K562 (cell line): ENCODE results near the gene F13B. TPM values are rescaled to one million over a fixed set of nuclear protein-coding genes. Genes with fewer than 3 reads are reported as not detected.

ENCODE experiments used
- C11orf30 ChIP-seq: fragments of 450-650 bp; IDR thresholded peaks from 2 replicates; pipeline ENCODE4 v1.6.1; 2016; ENCODE audit warnings: low read depth, mild to moderate bottlenecking
- CEBPB ChIP-seq: fragments of 450-650 bp; IDR thresholded peaks from 2 replicates; pipeline ENCODE4 v1.6.1; 2016; ENCODE audit warnings: missing genetic modification characterization, missing compliant biosample characterization
- GATAD2B ChIP-seq: fragments of 450-650 bp; IDR thresholded peaks from 2 replicates; pipeline ENCODE4 v1.6.1; 2017; ENCODE audit warnings: mild to moderate bottlenecking, borderline replicate concordance
- MAFG ChIP-seq: fragments of 450-650 bp; conservative IDR thresholded peaks from 2 replicates; pipeline ENCODE4 v1.6.1; 2016; ENCODE audit warnings: missing genetic modification characterization, missing compliant biosample characterization
- NR2C1 ChIP-seq, 2 experiments: fragments of 450-650 bp; IDR thresholded peaks; 2 replicates each; pipeline ENCODE4 v1.6.1; 2017; ENCODE audit warnings: mild to moderate bottlenecking in 2 of 2, antibody characterized with exemption in 1 of 2, inconsistent platforms in 1 of 2, missing compliant biosample characterization in 1 of 2, missing genetic modification characterization in 1 of 2
- RBM25 ChIP-seq: fragments of 200-400 bp; formaldehyde crosslinking; IDR thresholded peaks from 2 replicates; pipeline ENCODE4 v1.6.1; 2018; ENCODE audit warnings: low read length, low read depth, moderate library complexity; ENCODE audit not compliant: severe bottlenecking
- ZNF311 ChIP-seq: fragments of 250-450 bp; sonication (Bioruptor Pico); IDR thresholded peaks from 2 replicates; pipeline ENCODE4 v1.4.0; 2020; ENCODE audit warnings: mild to moderate bottlenecking, moderate library complexity
- ZNF584 ChIP-seq: fragments of 200-800 bp; sonication (Bioruptor generic); IDR thresholded peaks from 2 replicates; pipeline ENCODE4 v1.6.1; 2016; ENCODE audit warnings: low read depth, mild to moderate bottlenecking, missing genetic modification characterization, missing compliant biosample characterization
- polyA plus RNA-seq, 8 experiments: library from polyadenylated mRNA; depleted of rRNA in 4 of 8; stranded (reverse) in 5 of 8; unstranded in 3 of 8; fragments of >200 nt; fragmentation: Nextera tagmentation in 2 of 8; fragmentation: Illumina TruSeq in 1 of 8; extraction: Ambion mirVana in 2 of 8; extraction: Trizol in 1 of 8; gene quantifications; 2 replicates each; pipeline versions ENCODE4 v1.2.1 to v1.2.3, GENCODE V29; 2011 to 2014; ENCODE audit warnings: inconsistent platforms in 1 of 8, missing spikeins in 1 of 8
- total RNA-seq, 7 experiments: library from RNA; depleted of rRNA in 6 of 7; stranded (reverse); fragments of >200 nt in 6 of 7; fragmentation: Illumina TruSeq in 2 of 7; extraction: Trizol in 2 of 7; gene quantifications; 2 replicates each; pipeline versions ENCODE4 v1.2.1 to v1.2.3, GENCODE V29; 2011 to 2021; ENCODE audit warnings: low replicate concordance in 1 of 7
- TF ChIP-seq, protein P1 (sequence below): fragments of 250-450 bp; sonication (Bioruptor Pico); IDR thresholded peaks from 2 replicates; pipeline ENCODE4 v1.8.0; 2021; ENCODE audit warnings: moderate library complexity, mild to moderate bottlenecking, inconsistent platforms
- TF ChIP-seq, protein P2 (sequence below): sonication (generic); formaldehyde crosslinking; IDR thresholded peaks from 2 replicates; pipeline ENCODE4 v1.8.0; 2022; ENCODE audit warnings: mild to moderate bottlenecking, missing genetic modification reagents

F13B gene
- total and polyA plus RNA-seq, 9 of the 15 experiments (the other 6 are each of a cell fraction or from before 2014, with no cell fraction given): not detected

DNA sequence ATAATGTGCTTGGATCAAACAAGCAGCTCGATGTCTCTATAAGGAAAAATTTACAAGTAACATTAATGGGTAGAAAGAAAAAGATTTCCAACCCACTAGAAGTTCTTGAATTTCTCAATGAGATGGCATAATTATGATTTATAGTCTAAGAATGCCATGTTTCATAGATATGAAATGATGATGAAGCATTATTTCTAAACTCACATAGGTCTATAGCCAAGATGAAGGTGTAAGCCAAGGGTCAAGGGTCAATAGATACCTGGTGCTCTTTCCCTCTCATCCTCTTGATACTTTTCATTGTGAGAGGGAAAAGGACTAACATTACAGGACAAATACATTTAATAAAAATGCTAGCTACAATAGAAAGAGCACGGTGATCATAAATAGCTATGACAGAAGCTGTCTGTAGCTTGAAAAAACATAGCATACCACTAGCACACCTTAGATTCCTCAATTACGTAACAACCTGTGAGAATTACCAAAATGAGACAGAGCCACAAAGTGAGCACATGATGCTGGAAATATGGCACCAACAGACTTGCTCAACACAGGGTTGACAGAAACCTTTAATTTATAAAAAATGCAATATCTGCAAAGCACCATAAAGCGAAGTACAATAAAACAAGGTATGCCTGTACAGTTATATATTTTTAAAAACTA is 26.3 kb upstream of the F13B start (continued):
- TF ChIP-seq ZNF311 (CRISPR knock-in tag) (no peak), RBM25 (no peak), C11orf30 (peak; percentile 67), CEBPB (tag) (peak; percentile 38; the same call in 1 of the 2 replicates), NR2C1 (IDR thresholded peaks at IDR 0.05) (no peak), NR2C1 (tag; IDR thresholded peaks at IDR 0.05) (no peak), ZNF584 (CRISPR knock-in tag) (no peak), MAFG (tag) (peak; percentile 60), GATAD2B (no peak)
- TF ChIP-seq, protein P1, sequence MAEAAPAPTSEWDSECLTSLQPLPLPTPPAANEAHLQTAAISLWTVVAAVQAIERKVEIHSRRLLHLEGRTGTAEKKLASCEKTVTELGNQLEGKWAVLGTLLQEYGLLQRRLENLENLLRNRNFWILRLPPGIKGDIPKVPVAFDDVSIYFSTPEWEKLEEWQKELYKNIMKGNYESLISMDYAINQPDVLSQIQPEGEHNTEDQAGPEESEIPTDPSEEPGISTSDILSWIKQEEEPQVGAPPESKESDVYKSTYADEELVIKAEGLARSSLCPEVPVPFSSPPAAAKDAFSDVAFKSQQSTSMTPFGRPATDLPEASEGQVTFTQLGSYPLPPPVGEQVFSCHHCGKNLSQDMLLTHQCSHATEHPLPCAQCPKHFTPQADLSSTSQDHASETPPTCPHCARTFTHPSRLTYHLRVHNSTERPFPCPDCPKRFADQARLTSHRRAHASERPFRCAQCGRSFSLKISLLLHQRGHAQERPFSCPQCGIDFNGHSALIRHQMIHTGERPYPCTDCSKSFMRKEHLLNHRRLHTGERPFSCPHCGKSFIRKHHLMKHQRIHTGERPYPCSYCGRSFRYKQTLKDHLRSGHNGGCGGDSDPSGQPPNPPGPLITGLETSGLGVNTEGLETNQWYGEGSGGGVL (CRISPR knock-in tag): no peak
- TF ChIP-seq, protein P2, sequence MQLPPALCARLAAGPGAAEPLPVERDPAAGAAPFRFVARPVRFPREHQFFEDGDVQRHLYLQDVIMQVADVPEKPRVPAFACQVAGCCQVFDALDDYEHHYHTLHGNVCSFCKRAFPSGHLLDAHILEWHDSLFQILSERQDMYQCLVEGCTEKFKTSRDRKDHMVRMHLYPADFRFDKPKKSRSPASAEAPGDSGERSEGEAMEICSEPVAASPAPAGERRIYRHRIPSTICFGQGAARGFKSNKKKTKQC: no peak
